HepG2 (cell line): Measurements from ENCODE around the gene KCTD6. TPM values are rescaled to one million over a fixed set of nuclear protein-coding genes. Genes with fewer than 3 reads are reported as not detected.

Source experiments
- ATAC-seq: fragments of 200-7000 bp; cut with Tn5 transposase; 3 replicates; pipeline ENCODE4 v1.9.1; 2020; ENCODE audit warnings: mild to moderate bottlenecking, moderate library complexity
- BruUV-seq: library from RNA; stranded (reverse); fragments of 400-500 nt; replicated peaks from 2 replicates; lab custom pipeline; 2021; lab: Mats Ljungman, UMichigan
- CTCF ChIA-PET: fragments of 300-600 bp; formaldehyde crosslinking; extraction: SDS; loops from one replicate; lab custom pipeline; 2021; ENCODE audit warnings: low total read pairs, inconsistent platforms, low intra/inter-chr PET ratio; lab: Yijun Ruan, JAX
- POLR2A ChIA-PET: fragments of 350-600 bp; sonication (Branson Sonifier 250); formaldehyde crosslinking; loops from one replicate; lab custom pipeline; 2020; ENCODE audit warnings: antibody characterized with exemption, inconsistent platforms; lab: Yijun Ruan, JAX
- DNase-seq: peaks from one replicate; pipeline ENCODE4 v3.0.0-alpha.2; 2015; ENCODE audit warnings: low spot score
- FAIRE-seq: peaks from 3 replicates; lab custom pipeline; 2011; peaks lifted over from hg19 to GRCh38; lab: Jason Lieb, UNC
- H2AFZ ChIP-seq: one replicate; pipeline ENCODE4 v1.6.1; 2011; ENCODE audit warnings: low read length, inconsistent platforms
- H3K27ac ChIP-seq: fragments of 300-600 bp; 3 replicates; pipeline ENCODE4 v1.8.0; 2011; ENCODE audit warnings: mixed run types, mild to moderate bottlenecking, mixed read lengths, low read length, inconsistent platforms; ENCODE audit not compliant: insufficient read depth; ENCODE audit errors: extremely low read length
- H3K27me3 ChIP-seq, 2 experiments: fragments of 200-600 bp in 1 of 2; 2 replicates in 1 of 2; 3 replicates in 1 of 2; pipeline versions ENCODE4 v1.6.0 to v1.8.0; 2011; ENCODE audit warnings: low read length in 2 of 2, mild to moderate bottlenecking in 2 of 2, moderate library complexity in 2 of 2, inconsistent platforms in 1 of 2; ENCODE audit not compliant: insufficient read depth in 2 of 2, control insufficient read depth in 1 of 2
- H3K36me3 ChIP-seq, 2 experiments: fragments of 200-600 bp in 1 of 2; replicated peaks in 1 of 2; 2 replicates in 1 of 2; 3 replicates in 1 of 2; pipeline versions ENCODE4 v1.5.1 to v1.8.0; 2011; ENCODE audit warnings: low read length in 2 of 2, inconsistent platforms in 1 of 2; ENCODE audit not compliant: insufficient read depth in 2 of 2, control insufficient read depth in 1 of 2
- H3K4me1 ChIP-seq: 2 replicates; pipeline ENCODE4 v1.5.1; 2012; ENCODE audit warnings: low read length, inconsistent platforms; ENCODE audit not compliant: insufficient read depth
- H3K4me2 ChIP-seq: 2 replicates; pipeline ENCODE4 v1.6.0; 2011; ENCODE audit warnings: low read depth, low read length, inconsistent platforms
- H3K4me3 ChIP-seq, 3 experiments: fragments of 200-600 bp in 1 of 3; sonication (generic), shearing (Covaris generic) in 1 of 3; replicated peaks in 1 of 3; 2 replicates each; pipeline ENCODE4 v1.5.1; 2011 to 2016; ENCODE audit warnings: low read length in 3 of 3, inconsistent platforms in 2 of 3, low read depth in 2 of 3, mild to moderate bottlenecking in 2 of 3, control low read depth in 1 of 3, mixed read lengths in 1 of 3; ENCODE audit not compliant: insufficient read depth in 1 of 3
- H3K79me2 ChIP-seq: one replicate; pipeline ENCODE4 v1.6.1; 2011; ENCODE audit warnings: low read length, inconsistent platforms; ENCODE audit not compliant: insufficient read depth
- H3K9ac ChIP-seq: 2 replicates; pipeline ENCODE4 v1.6.0; 2011; ENCODE audit warnings: mild to moderate bottlenecking, low read depth, low read length, inconsistent platforms; ENCODE audit not compliant: insufficient read depth
- H3K9me3 ChIP-seq: 2 replicates; pipeline ENCODE4 v1.5.1; 2012; ENCODE audit warnings: mild to moderate bottlenecking, low read length
- H4K20me1 ChIP-seq: 2 replicates; pipeline ENCODE4 v1.6.0; 2011; ENCODE audit warnings: inconsistent platforms, mild to moderate bottlenecking, low read length, moderate library complexity; ENCODE audit not compliant: insufficient read depth
- AGO2 ChIP-seq: fragments of 200-400 bp; formaldehyde crosslinking; optimal IDR thresholded peaks from 2 replicates; pipeline ENCODE3; 2017; ENCODE audit warnings: mild to moderate bottlenecking, low read depth, low read length, moderate library complexity
- BCL6 ChIP-seq: IDR thresholded peaks from 2 replicates; pipeline ENCODE4 v1.6.1; 2016; ENCODE audit warnings: missing genetic modification reagents, missing compliant biosample characterization
- GATA4 ChIP-seq: sonication (generic); IDR thresholded peaks from 2 replicates; pipeline ENCODE4 v1.6.1; 2016; ENCODE audit warnings: antibody characterized with exemption, low read depth, borderline replicate concordance
- NKX3-1 ChIP-seq: sonication (generic); formaldehyde crosslinking; IDR thresholded peaks from 2 replicates; pipeline ENCODE4 v1.5.0; 2020; ENCODE audit warnings: missing genetic modification reagents
- RFXAP ChIP-seq: sonication (generic); formaldehyde crosslinking; IDR thresholded peaks from 2 replicates; pipeline ENCODE4 v1.4.0; 2020; ENCODE audit warnings: missing genetic modification reagents, borderline replicate concordance
- ZNF296 ChIP-seq: sonication (generic); formaldehyde crosslinking; conservative IDR thresholded peaks from 2 replicates; pipeline ENCODE4 v1.5.0; 2020; ENCODE audit warnings: mild to moderate bottlenecking, missing genetic modification reagents
- ZNF562 ChIP-seq: sonication (generic); formaldehyde crosslinking; IDR thresholded peaks from 2 replicates; pipeline ENCODE4 v1.8.0; 2022; ENCODE audit warnings: missing genetic modification reagents, borderline replicate concordance
- ZNF580 ChIP-seq: IDR thresholded peaks from 2 replicates; pipeline ENCODE4 v1.6.1; 2016; ENCODE audit warnings: low read depth, borderline replicate concordance
- WGBS: methylation state at CpG from one replicate; pipeline ENCODE4 v1.1.6; 2017; ENCODE audit warnings: low lambda C conversion rate; 5-methylcytosine and 5-hydroxymethylcytosine counted together
- in situ Hi-C: cut with HindIII; loops from 2 replicates; pipeline ENCODE4 v1.10.0; 2017; ENCODE audit warnings: low pct_unique_long_range_greater_than_20kb; ENCODE audit not compliant: extremely low pct_ligation_motif_present
- intact Hi-C: fragments of 100-400 bp; cut with micrococcal nuclease; formaldehyde crosslinking; loops from one replicate; pipeline ENCODE4 v1.10.0; 2022; ENCODE audit not compliant: unreplicated experiment
- polyA plus RNA-seq, 8 experiments: library from polyadenylated mRNA; depleted of rRNA in 3 of 8; stranded (reverse) in 7 of 8; unstranded in 1 of 8; fragments of >200 nt; fragmentation: Illumina TruSeq in 4 of 8; extraction: Trizol in 4 of 8; gene quantifications; 2 replicates each; pipeline versions ENCODE4 v1.2.1 to v1.2.3, GENCODE V29; 2011 to 2016; ENCODE audit warnings: low read depth in 4 of 8, missing spikeins in 1 of 8, mixed read lengths in 1 of 8; ENCODE audit not compliant: insufficient read depth in 1 of 8
- total RNA-seq, 5 experiments: library from RNA; depleted of rRNA; stranded (reverse); fragments of >200 nt; fragmentation: Illumina TruSeq; extraction: Trizol; gene quantifications; 2 replicates each; pipeline ENCODE4 v1.2.3, GENCODE V29; 2016; ENCODE audit warnings: low read depth in 1 of 5

Gene KCTD6
- total and polyA plus RNA-seq, 2 of the 13 experiments (the other 11 are each of a cell fraction or from before 2014, with no cell fraction given), result 13.4 to 14.2 TPM

GRCh38 chr3:58530354-58530865 is 38.5 kb downstream of the KCTD6 start:
- no peak for TF ChIP-seq ZNF580 (CRISPR knock-in tag)
- peak; percentile 35 for TF ChIP-seq AGO2
- TF ChIP-seq RFXAP (CRISPR knock-in tag), result no peak
- no peak for TF ChIP-seq GATA4
- TF ChIP-seq ZNF296 (CRISPR knock-in tag), result no peak
- no peak for TF ChIP-seq BCL6 (CRISPR knock-in tag)
- TF ChIP-seq ZNF562 (CRISPR knock-in tag), result no peak
- TF ChIP-seq NKX3-1, result no peak
- CTCF ChIA-PET, result no interaction called here
- WGBS, result 92% methylated on average over 9 of the region's 18 CpGs
- H3K4me2 ChIP-seq, result no peak overlapping the region
- no peaks in the 10 kb centered on the region for H3K27me3 ChIP-seq
- BruUV-seq, result no TSS peak
- in situ Hi-C loops (loop anchor here (10.0 kb wide), 1 partner anchor 206 kb away; no protein-coding TSS in a partner anchor), intact Hi-C loops (loop anchor here (10.0 kb wide), 1 partner anchor 196 kb away; the partner anchor contains the start of gene PXK)
- POLR2A ChIA-PET, result interaction anchor here (0.9 to 1.4 kb wide), 4 partner anchors 10 to 55 kb away, joined by 3 to 5 read pairs (median 3); no protein-coding TSS in a partner anchor
- H3K4me3 ChIP-seq, result no peak overlapping the region
- no peak for DNase-seq
- H3K9me3 ChIP-seq, result no peaks in the 10 kb centered on the region
- no peaks in the 10 kb centered on the region for H4K20me1 ChIP-seq
- H3K79me2 ChIP-seq, result no peaks in the 10 kb centered on the region
- H2AFZ ChIP-seq, result no peak overlapping the region
- no peak overlapping the region for H3K9ac ChIP-seq
- no peak for FAIRE-seq
- H3K36me3 ChIP-seq, result peaks cover 3 to 36% of the 10 kb centered on the region in 2 experiments; a peak in 4 of 5 replicates
- no peak overlapping the region for H3K27ac ChIP-seq
- no peak for ATAC-seq
- peaks cover 63% of the 10 kb centered on the region for H3K4me1 ChIP-seq
